NCI-H2107 (cell line): ENCODE results near the gene S100A4.
"Not testable (repeated sequence)": the region's sequence is repeated elsewhere in the genome, so short reads cannot be mapped to it uniquely, and the experiment has no call there.

Experiments used
- DNase-seq: peaks from one replicate; lab custom pipeline; 2025; lab: John Stamatoyannopoulos, UW

Gene S100A4

DNA sequence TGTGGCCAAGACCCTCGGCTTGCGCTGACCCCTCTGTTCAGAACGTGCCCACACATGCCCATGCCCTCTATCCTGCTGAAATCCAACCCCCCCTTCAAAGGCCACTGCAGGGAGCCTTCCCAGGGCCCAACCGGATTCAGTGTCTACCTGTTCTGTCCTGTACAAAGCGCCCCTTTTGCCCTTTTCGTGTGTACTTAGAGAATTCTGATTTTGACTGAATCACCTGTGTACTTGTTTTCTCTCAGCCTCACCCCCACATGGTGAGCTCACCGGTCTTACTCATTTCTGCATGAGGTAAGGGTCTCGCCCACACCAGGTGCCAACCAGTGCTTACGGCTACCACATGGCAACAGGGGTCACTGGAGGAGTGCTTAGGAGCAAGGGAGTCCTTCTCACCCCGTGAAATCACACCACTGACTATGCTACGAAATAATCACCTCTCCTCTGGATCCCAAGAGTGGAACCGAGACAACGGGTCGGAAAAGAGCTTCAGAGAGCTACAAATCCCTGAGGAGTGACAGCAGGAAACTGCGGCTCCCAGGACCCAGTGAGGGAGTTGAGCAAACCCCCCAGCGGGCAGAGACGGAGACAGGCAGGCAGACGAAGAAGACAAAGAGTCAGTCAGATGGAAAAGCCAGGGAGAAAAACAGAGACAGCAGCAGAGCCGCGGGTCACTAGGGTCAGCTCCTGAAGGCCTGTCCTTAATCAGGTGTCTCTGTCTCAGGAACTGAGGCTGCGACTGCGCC is 22.2 kb upstream of the S100A4 start:
- DNase-seq: no peak

DNA sequence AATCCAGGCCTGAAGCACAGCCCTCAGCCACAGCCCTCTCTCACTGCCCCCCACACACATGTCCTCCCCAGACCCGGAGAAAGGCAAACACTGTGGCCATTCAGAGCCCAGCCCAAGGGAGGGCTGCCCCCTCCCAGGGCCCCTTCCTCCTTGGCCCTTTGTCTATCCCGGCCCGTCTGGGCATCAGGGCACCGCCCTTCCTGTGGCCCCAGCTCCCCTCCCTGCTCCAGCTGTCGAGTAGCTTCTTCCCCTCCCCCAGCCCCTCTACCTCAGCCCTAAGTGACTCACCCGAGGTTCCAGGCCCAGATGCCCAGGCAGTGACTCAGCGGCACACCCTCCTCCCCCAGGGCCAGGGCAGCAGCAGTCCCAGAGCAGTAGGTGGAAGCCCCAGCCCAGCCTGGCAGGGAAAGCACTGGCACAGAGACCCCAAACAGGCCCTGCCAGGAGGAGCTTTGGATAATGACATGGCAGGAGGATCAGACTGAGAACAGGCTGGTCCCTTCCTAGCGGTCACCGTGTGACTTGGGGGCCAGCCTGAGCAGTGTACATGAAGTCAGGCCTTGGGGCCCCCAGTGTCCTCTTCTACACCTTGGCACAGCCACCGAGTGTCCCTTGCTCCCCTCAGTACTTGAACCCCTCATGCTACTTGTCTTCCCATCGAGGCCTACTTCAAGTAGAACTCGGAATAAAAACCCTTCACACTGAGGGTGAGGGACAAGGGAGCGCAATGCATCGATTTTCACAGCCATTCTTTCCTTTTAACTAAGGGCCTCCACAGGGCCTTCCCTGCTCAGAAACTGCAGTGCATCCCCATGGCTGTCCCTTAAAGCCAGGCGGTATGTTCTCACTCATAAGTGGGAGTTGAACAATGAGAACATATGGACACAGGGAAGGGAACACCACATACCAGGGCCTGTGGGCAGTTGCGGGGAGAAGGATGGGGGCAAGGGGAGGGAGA is 21.1 kb upstream of the S100A4 start:
- peak; percentile 84 for DNase-seq

DNA sequence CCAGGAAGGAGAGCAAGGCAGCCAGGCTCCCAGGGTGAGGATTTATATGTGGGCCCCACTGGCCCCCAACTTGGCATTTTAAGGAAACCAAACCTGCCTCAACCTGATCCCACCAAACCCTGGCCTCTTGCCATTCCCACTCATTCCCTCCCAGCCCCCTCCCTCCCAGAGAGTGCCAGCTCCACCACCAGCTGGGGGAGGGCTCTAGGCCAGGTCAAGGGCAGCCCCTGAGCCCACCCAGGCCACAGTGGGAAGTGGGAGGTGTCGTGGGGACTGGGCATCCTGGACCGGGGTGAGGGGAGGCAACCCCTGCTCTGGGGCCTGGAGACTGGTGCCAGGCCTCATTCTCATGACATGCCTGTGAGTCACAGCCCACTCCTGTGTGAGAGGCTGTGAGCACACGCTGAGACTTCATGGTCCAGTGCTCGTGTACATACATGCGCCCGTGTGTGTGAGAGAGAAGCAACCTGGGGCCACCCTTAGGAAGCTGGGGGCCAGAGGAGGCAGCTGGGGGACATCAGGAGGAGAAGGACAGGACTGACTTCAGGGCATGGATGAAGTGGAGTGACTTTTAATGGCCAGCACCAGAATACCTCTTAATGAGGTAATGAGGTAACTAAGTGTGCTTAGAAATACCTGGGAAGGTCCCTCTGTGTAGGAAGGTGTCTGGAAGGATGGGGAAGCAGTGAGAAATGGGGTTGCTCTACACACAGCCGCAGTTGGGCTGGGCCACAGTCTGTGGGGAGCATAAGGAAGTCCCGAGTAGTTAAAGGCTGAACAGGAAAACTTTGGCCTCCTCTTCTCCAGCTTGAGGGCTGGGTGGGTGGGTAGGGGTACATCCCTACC is 20.1 kb upstream of the S100A4 start, which contains the start of gene S100A2:
S100A2 (minus strand) TSS at position 316 of the 846 bp plus-strand sequence. CDS start 1,967 bp downstream, outside the sequence.
- peak; percentile 17 for DNase-seq

DNA sequence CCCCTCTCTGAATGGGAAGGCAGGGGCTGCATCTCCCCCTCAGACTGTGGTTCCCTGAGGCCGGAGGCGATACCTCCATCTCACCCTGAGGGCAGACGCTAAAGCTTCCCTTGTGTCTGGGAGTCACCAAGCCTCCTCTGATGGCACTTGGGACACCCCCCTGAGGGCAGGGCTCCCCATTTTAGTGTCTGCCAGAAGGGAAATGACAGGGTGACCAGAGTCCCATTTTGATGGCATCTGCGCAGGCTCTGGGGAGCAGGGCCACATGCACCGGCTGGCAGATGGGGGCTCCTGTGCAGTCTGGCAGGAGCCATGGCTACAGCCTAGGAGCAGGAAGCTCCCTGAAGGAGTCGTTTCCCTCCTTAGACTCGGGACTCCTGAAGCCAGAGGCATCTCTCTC is 18.4 kb upstream of the S100A4 start:
- no peak for DNase-seq

DNA sequence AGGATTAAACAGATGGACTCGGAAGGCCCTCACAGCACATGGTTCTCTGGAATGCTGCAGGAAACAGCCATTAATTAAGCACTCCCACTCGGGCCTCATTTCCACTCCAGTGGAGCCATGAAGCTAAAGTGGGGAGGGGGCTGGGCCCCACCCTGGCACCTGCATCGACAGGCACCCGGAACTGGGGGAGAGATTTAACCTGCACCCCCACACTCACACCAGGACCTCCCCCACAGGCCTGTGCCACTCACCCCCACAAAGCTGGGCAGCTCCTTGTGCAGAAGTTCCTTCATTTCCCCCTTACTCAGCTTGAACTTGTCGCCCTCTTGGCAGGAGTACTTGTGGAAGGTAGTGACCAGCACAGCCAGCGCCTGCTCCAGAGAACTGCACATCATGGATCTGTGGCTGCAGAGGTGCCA is 17.9 kb upstream of the S100A4 start:
- no peak for DNase-seq

DNA sequence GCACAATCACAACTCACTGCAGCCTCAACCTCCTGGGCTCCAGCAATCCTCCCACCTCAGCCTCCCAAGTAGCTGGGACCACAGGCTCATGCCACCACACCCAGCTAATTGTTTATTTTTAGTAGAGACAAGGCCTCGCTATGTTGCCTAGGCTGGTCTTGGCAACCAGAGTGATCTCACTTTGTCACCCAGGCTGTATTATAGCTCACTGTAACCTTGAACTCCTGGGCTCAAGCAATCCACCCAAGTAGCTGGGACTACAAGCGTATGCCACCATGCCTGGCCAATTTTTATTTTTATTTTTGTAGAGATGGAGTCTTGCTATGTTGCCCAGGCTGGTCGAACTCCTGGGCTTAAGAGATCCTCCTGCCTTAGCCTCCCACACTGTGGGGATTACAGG is 16.4 kb upstream of the S100A4 start:
- DNase-seq: not testable (repeated sequence)

DNA sequence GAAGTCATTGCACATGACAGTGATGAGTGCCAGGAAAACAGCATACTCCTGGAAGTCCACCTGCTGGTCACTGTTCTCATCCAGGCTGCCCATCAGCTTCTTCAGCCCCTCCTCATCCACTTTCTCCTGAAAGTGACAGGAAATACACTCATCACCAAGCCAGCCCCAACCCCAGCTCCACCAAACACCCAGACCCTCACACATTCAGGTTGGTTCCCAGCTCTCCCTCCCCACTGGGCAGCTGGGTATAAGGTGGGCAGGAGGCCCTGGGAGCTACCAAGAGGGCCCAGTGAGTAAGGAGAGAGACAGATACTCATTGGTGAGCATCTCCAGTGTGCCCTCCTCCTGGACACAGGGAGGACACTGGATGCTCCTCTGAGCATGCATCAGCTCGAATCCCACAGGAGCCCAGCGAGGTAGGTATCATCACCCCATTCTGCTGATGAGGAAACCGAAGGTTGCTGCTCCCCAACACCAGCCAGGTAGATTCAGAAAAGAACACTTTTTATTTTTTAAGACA is 15.9 kb upstream of the S100A4 start:
- DNase-seq: no peak

DNA sequence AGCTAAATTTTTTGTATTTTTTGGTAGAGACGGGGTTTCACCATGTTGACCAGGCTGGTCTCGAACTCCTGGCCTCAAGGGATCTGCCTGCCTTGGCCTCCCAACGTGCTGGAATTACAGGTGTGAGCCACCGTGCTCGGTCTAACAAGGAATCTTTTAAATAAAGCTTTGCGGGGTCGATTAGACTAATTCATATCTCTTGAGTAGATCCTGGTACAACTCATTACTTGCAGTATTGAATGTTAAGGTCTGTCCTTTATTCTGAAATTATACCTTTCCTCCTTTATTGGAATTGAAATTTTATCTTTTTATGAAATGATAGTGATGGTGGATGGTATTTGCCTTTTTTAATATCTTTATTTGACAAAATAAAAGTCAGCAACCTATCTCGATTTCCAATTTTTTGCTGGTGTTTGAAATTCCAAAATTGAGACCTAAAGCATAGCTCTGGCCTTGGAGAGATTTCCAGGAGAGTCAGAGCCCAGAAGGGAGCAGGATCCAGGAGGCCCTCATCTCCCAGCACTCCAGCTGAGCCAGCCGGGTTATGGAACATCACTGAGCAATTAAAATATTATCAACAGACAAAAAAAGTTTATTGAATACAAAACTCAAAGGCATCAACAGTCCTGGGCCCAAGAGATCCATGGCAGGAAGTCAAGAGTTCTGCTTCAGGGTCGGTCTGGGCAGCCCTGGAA is 15.3 kb upstream of the S100A4 start:
- no peak for DNase-seq

DNA sequence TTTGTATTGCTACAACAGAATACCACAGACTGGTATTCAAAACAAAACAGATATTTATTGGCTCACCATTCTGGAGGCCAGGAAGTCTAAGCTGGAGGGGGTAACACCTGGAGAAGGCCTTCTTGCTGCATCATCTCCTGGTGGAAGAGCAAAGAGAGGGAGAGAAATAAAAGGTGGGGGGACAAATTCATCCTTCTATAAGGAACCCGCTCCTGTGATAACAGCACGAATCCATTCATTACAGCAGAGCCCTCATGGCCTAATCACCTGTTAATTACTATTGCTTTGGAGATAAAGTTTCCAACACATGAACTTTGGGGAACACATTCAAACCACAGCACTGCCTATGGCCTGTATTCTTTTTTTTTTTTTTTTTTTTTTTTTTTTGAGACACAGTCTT is 14.6 kb upstream of the S100A4 start:
- no peak for DNase-seq

DNA sequence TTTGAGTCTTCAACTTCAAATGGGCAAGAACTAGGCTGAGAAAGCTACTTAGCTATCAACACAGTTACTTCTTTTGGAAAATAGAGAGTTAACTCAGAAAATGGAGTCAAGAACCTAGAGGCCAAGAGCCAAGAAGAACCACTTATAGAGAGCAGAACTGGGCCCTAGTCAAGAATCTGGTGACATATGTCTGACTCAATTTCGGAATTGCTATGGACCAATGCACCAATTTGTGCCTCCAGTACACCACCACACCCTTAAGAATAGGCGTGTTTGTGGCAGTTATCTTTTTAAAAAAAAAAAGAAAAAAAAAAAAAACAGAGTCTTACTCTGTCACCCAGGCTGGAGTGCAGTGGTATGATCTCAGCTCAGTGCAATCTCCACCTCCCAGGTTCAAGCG is 12.3 kb upstream of the S100A4 start:
- DNase-seq: no peak

DNA sequence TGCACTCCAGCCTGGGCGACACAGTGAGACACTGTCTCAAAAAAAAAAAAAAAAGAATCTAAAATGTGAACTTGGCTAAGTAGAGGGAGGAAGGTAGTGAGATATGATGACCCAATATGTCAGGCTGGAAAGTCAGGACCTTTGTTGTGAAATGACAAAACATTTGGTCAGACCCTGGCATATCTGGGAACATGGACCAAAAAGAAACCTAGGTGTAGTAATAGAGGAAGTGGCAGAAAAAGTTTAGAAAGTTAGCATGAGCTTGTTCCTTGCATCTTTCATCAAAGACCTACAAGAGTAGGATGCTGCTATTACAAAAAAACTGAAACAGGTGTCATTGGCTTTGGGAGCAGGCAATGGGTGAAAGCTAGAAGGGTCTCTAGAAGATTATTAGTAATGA is 10.7 kb upstream of the S100A4 start:
- DNase-seq: no peak

DNA sequence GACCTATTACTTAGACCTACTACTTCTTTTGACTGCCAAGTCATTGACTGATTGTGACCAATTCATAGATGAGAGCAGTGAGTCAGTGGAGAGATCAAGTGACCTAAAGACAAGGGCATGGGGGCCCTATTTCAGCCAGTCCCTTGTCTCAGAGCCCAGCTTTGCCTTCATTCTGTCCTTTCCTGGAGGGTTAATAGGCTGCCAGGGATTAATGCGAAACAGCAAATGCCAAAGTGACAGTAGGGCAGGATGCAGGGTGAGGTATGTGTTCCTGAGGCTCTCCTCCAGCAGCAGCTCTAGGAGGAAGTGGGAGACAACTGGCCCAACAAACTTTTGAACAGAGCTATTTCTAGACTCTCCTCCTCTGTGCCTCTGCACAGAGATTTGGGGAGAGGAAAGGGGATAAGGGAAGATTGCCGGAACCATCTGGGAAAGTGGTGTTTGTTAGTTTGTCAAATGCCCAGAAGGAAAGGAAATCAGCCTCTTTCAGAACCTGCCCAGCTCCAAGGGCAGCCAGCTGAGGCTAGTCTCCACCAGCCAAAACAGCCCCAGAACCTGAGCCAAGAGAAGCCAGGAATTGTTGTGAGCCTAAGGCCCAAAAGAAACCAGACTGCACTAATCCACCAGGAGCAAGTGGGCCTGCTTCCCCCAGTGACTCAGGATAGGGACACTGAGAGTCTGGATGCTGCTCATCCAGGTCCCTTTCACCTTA is 8.4 kb upstream of the S100A4 start:
- no peak for DNase-seq

DNA sequence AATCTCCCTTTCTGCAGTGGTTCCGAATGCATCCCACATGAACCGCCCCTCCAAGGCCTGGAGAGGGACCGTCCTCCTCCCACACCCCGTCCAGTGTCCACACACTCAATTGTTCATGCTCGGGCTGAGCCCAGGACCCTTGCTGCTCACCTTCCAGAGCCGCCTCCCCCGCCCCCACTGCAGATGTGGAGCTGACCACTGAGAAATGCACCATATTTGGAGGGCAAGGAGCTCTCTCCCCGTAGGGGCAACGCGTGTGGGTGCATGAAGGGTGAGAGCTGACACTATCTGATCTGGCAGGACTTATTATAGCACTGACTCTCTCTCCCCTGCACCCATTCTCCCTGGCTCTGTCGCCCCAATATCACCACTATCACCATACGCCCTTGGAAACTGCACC is 7.5 kb upstream of the S100A4 start:
- DNase-seq: no peak

DNA sequence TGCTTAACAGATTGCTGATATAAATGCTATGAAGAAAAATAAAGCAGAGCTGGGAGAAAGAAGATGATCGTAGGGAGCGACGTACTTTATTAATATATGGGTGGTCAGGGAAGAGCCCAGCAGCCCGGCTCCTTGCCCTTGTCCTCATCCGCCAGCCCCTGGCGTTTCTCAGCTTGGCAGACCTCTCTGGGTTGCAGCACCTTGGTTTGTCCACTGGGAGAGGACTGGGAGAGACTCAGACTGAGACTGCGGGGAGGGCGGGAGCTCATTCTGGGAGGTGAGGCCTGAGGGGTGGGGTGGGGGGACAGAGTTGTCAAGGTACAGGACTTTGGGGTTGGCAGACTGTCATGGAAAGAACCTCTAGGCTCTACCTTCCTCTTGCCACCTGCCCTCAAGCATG is 6.7 kb upstream of the S100A4 start:
- no peak for DNase-seq

DNA sequence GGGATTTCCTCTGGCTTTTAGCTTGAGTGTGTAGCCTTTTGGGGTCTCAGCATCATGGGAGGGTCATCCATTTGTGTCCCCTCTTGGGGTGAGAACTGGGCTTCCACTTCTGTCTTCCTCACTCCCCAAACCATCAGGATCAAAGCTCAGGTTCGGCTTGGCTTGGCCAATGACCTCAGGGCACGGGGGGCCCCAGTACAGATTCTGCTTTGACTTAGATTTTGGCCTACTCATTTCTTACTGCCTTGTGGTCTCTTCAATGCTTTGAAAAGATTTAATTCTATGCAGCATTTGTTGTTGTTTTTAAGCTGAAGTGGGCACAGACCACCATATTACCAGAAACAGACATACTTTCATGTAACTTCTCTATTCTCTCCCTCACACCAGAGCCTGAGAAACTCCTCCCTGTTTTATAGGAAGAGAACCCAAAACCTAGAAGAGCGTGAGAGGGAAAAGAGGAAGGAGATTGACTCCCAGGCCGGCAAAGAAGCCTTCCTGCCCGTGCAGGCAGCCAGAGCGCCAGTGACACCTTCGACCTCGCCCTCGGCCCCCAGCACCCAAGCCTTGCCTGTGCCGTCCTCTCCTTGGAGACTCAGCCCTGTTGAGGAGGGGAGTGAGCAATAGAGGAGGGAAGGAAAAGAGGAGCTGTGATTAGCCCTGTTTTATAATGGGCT is 5.4 kb upstream of the S100A4 start:
- no peak for DNase-seq

DNA sequence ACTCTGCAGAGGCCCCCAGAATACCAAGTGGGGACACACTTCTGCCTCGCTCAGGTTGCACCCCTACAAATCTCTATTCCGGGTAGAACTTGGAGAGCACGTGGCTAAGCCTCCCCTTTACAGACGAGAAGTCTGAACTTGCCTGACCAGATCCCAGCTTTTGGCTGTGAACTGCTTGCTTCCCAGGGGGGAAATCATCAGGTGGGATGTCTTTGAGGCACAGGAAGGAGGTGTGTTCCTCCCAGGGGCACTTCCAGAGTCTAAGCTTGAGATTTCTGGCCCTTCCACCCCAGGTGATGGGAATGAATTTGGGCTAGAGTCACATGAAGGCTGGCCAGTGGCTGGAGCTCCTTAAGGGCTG is 4.8 kb upstream of the S100A4 start:
- DNase-seq: no peak

DNA sequence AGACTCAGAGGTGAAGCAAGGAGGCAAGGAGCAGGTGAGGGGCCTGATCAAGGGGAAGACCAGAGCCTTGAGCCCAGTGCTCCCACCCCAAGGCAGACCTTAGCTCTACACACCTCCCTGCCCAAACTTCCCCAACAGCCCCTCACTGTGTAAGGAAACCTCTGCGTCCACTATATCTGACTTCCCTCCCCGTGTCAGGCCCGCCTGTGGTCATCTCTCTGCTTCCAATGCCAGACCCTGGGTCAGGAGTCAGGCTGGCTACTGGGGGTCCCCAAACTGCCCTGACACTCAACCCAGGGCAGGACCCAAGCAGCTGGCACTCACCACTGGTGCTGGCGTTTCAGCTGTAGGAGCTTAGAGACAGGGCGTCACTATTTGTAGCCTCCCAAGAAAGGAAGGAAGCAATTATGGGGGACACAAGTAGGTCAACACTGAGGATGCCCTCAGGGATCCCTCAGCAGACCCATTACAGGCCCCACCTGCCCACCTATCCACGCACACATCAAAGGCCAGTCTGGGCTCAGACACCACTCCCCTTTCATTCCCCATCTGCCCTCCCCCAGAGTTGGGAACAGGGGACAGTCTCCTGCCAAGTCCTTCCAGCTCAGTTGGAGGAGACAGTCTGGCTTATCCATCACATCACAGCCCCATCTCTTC is 4.3 kb upstream of the S100A4 start:
- no peak for DNase-seq

DNA sequence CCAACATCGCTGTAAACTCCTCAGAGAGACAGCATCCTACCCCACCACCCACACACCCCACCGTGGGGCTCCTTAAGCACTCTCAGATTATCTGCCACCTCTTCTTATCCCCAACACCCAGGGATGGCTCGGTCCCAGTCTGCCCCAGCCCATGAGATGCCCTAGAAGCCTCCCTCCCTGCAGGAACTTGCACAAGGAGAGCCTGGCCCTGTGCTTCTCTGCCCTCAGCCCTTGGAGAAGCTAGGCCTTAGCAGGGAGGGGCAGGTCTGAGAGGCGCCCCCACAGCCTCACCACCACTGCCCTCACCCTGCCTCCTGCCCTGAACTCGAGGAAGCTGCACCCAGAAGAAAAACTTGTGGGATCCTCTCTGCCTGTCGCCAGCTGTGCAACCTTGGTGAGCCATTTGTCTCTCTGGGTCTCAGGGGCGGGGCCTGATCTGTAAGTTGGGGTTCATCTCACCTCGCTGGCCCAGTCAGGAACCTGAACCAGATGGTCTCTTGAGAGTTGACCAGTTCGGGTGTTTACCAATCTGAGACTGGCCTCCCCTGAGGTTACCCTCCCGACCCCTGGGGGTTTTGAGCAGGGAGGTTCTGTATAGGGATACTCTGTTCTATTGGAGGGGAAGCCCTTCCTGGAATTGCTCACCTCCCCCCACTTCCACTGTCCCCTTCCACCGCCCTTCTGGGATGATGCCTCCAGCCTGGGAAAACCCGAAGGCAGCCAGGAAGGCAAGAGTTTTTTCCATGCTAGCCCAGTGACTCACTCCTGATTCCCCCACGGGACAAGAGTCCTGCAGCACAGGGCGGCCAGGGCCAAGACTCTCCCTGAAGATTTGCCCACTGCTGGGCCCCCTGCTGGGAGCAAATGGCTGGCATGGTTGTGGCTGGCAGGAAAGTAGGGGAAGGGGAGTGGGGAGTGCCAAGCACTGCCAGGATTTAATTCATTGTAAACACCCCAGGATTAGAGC is 3.4 kb upstream of the S100A4 start, which contains the start of gene S100A3:
S100A3 (minus strand) TSS at position 537 of the 967 bp plus-strand sequence. CDS start 773 bp downstream, outside the sequence.
- no peak for DNase-seq
